ENCODE measurements around the gene KCTD18.

DNA sequence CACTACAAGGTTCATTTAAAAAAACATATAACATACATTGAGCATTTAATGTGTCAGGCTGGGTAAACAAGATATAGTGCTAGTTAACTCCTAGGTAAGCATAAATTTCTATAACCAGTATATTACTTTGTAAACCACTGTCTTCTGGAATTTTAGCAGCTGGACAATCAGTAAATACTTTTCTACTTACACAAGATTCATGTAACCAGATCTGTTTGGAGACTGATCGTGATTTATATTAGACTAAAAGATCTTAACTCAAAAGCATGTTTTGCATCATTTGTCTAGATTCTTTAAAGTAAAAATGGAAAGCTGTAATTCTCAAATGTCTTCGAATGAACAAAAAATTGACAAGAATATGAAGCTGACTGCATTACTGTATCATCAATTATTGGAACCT lies 15.2 kb upstream of the KCTD18 start:
- no peak for TF ChIP-seq CTCF (IDR thresholded peaks at IDR 0.05)
- no peak for TF ChIP-seq ZFX (IDR thresholded peaks at IDR 0.05; ENCODE audit: borderline replicate concordance)

All from 22Rv1 (cell line).